Vagina (tissue), 2 donors: ENCODE measurements around the gene AKAP6.

Experiments used
- POLR2AphosphoS5 ChIP-seq, 2 donors: sonication (generic); formaldehyde crosslinking; IDR thresholded peaks; one replicate each; pipeline ENCODE4 v1.9.0; 2017; ENCODE audit warnings: antibody characterized with exemption in 2 of 2, mild to moderate bottlenecking in 2 of 2, low read depth in 1 of 2; ENCODE audit not compliant: insufficient read depth in 1 of 2
- TF ChIP-seq, protein P1 (sequence below), 3 experiments: fragments of 450-650 bp in 2 of 3; fragments of 200-600 bp in 1 of 3; sonication (generic) in 1 of 3; IDR thresholded peaks; one replicate each; pipeline ENCODE4 v1.5.1; 2017 to 2019; ENCODE audit warnings: antibody characterized with exemption in 3 of 3, mild to moderate bottlenecking in 2 of 3, moderate library complexity in 2 of 3

DNA sequence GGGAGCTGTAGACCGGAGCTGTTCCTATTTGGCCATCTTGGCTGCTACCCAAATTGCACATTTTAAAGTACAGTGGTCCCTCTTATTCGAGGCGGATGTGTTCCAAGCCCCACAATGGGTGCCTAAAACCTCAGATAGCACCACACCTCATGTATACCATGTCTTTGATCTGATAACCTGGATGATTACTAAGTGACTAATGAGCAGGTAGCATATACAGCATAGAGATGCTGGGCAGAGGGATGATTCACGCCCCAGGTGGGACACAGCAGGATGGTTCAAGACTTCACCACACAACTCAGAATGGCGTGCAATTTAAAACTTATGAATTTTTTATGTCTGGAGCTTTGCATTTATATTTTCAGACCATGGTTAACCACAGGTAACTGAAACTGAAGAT lies 255.0 kb downstream of the AKAP6 start:
- no peak for TF ChIP-seq POLR2AphosphoS5 (IDR thresholded peaks at IDR 0.05; ENCODE audit: insufficient read depth in 1 of 2, low read depth in 1 of 2)
- TF ChIP-seq, protein P1, sequence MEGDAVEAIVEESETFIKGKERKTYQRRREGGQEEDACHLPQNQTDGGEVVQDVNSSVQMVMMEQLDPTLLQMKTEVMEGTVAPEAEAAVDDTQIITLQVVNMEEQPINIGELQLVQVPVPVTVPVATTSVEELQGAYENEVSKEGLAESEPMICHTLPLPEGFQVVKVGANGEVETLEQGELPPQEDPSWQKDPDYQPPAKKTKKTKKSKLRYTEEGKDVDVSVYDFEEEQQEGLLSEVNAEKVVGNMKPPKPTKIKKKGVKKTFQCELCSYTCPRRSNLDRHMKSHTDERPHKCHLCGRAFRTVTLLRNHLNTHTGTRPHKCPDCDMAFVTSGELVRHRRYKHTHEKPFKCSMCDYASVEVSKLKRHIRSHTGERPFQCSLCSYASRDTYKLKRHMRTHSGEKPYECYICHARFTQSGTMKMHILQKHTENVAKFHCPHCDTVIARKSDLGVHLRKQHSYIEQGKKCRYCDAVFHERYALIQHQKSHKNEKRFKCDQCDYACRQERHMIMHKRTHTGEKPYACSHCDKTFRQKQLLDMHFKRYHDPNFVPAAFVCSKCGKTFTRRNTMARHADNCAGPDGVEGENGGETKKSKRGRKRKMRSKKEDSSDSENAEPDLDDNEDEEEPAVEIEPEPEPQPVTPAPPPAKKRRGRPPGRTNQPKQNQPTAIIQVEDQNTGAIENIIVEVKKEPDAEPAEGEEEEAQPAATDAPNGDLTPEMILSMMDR (IDR thresholded peaks at IDR 0.05): no peak
